Activated effector memory CD4-positive, alpha-beta T cell treated with anti-CD3 and anti-CD28 coated beads, Interleukin-2, amount 50 U/mL, for 16 hours (primary cell): ENCODE data around the gene PDXDC1.
"Not testable (repeated sequence)": the region's sequence is repeated elsewhere in the genome, so short reads cannot be mapped to it uniquely, and the experiment has no call there.

Source experiments
- DNase-seq: peaks from one replicate; pipeline ENCODE4 v3.0.0-alpha.2; 2020

Gene PDXDC1

GRCh38 chr16:14974656-14975417 is at the start of gene PDXDC1:
PDXDC1 (plus strand) TSS chr16:14975026; CDS start chr16:14975200, 174 bp downstream.
- peak; percentile 99 for DNase-seq

- DNase-seq: peak; percentile 62
Observed at GRCh38 chr16:14928064-14928714, 46.6 kb upstream of the PDXDC1 start.

GRCh38 chr16:14929176-14929575 is 45.6 kb upstream of the PDXDC1 start:
- peak; percentile 17 for DNase-seq

GRCh38 chr16:14930246-14930645 is 44.6 kb upstream of the PDXDC1 start:
- not testable (repeated sequence) for DNase-seq

DNA sequence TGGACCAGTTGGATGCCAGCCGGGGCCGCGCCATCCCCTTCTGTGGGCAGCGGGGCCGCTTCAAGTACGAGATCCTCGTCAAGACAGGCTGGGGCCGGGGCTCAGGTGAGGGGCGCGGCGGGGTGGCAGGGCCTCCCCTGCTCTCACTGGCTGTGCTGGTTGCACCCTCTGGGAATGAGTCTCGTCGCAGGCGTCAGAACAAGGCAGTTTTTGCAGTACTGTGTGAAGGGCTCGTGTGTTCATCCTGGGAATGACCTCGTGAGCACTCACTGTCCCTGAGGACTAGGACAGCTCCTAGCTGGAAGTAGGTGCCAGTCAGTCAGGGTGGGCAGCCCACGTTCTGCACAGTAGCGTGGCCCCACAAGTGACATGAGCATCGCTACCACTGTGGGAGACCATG is 43.9 kb upstream of the PDXDC1 start:
- DNase-seq: not testable (repeated sequence)

GRCh38 chr16:14932581-14933375 is 42.0 kb upstream of the PDXDC1 start:
- not testable (repeated sequence) for DNase-seq

DNA sequence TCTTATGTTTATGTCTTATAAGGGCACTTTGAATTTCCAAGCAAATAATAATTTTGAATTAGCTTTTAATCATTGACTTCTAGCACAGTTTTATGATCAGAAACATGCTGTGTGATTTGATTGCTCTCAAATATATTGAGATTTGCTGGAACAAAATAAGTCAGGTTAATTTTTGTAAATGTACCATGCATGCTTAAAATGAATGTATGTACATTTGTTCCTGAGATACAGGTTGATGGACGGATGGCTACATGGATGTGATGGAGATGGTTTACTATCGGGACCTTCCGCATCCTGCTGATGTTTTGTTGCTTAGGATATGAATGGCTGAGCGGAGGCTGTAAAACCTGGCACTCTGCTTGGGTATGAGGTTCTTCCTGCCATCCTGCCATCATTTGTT is 37.7 kb upstream of the PDXDC1 start, which contains the start of gene NPIPA1:
TSS of gene NPIPA1 (plus strand) at position 301 of the 400 bp plus-strand sequence. CDS start at position 301, 0 bp downstream.
- DNase-seq: not testable (repeated sequence)

DNA sequence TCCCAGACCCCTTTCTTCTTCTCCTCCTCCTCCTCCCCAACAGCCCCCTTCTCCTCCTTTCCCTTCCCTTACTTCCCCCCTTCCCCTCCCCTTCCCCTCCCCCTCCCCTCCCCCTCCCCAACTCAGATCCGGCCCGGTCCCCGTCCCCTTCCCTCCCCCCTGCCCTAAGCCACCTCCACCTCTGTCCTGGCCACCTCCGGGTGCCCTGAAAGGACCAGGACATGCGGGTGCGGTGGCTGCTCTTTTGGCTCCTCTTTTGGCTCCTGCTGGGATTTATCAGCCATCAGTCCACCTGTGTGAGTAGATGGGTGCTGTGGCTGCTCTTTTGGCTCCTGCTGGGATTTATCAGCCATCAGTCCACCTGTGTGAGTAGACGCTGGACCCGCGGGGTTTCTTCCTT is 36.8 kb upstream of the PDXDC1 start:
- not testable (repeated sequence) for DNase-seq

GRCh38 chr16:14942686-14943085 is 32.1 kb upstream of the PDXDC1 start:
- not testable (repeated sequence) for DNase-seq

GRCh38 chr16:14955546-14956231 is 19.1 kb upstream of the PDXDC1 start:
- no peak for DNase-seq

GRCh38 chr16:14957576-14958322 is 17.1 kb upstream of the PDXDC1 start:
- DNase-seq: no peak

- no peak for DNase-seq
Observed at GRCh38 chr16:14958323-14958600, 16.6 kb upstream of the PDXDC1 start.

DNA sequence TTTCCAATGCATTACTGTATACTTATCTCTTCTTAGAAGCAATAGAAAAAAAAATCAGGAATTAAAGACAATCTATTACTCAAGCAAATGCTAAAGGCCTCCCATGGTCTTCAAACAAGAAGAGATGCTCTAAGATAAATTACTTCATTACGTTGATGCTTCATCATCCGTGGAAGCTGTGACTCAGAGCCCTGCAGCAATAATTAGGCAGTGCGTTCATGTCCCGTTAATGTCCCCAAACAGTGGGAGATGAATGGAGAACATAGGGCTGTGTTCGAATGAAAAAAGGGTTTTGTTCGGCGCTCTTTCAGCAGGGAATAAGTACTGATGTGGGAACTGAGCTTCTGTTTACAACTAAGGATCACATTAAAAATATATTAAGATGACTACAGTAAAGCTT is 15.9 kb upstream of the PDXDC1 start:
- DNase-seq: no peak

GRCh38 chr16:14961405-14962186 is 13.2 kb upstream of the PDXDC1 start:
- DNase-seq: no peak

- DNase-seq: no peak
Observed at GRCh38 chr16:14963281-14964173, 11.3 kb upstream of the PDXDC1 start.

- DNase-seq: no peak
Observed at GRCh38 chr16:14965328-14965727, 9.5 kb upstream of the PDXDC1 start.

- DNase-seq: not testable (repeated sequence)
Observed at GRCh38 chr16:14969795-14970194, 5.0 kb upstream of the PDXDC1 start.

GRCh38 chr16:14971621-14972228 is 3.1 kb upstream of the PDXDC1 start:
- not testable (repeated sequence) for DNase-seq

- DNase-seq: not testable (repeated sequence)
Observed at GRCh38 chr16:14973785-14974322, 972 bp upstream of the PDXDC1 start.

GRCh38 chr16:14974331-14974655 is 533 bp upstream of the PDXDC1 start:
- not testable (repeated sequence) for DNase-seq
